ENCODE measurements around the gene SETDB1. TPM values are rescaled to one million over a fixed set of nuclear protein-coding genes. Genes with fewer than 3 reads are reported as not detected.

Gene SETDB1
- total RNA-seq, 1 donor from 2014 or later, result 35.0 TPM

DNA sequence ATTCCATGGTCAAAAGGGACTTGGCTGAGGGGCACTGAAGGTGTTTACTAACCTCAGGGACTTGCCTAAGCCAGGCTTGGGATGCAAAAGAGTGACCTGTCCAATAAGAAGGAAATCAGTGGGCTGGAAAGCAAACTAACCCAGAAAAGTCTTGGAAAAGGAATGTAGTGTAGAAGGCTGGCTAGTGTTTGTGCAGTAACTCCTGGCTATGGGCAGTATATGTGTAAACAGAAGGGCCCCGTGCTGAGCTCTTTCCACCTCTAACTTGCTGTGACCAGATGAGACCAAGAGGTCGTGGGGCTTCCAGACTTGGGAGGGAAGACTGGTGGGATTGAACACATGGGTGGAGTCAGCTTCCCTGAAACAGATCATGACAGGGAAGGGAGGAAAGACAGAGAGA, 76.4 kb downstream of the SETDB1 start:
- Mint-ChIP-seq H3K27ac (ENCODE audit: unreplicated experiment) (no peak overlapping the region), H3K9me3 (ENCODE audit: low read depth) (no peaks in the 10 kb centered on the region), H3K4me1 (ENCODE audit: low read depth) (peaks cover 41% of the 10 kb centered on the region), H3K36me3 (ENCODE audit: low read depth) (peaks cover 10% of the 10 kb centered on the region), H3K27me3 (ENCODE audit: low read depth) (no peaks in the 10 kb centered on the region), H3K4me3 (ENCODE audit: unreplicated experiment) (no peak overlapping the region)
- no peak for DNase-seq (ENCODE audit: low spot score)
- no peak for TF ChIP-seq CTCF (IDR thresholded peaks at IDR 0.05)

DNA sequence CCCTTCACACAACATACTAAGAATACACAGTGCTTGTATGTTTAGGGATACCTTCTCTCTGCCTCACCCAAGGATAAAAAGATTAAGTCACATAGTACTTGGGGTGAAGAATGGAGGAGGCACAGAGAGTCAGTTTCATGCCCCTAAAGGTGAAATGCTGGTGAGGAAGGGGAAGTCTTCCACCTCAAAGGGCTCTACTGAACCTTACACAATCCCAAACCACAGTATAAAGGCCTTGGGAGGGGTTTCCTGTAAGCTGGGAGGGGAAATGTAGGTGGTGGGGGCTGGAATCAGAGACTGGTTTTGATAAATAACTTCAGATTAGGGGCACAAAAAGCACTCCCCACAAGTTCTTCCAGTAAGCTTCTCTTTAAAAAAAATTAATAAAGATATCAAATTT, 77.0 kb downstream of the SETDB1 start:
- Mint-ChIP-seq H3K27me3 (ENCODE audit: low read depth) (no peaks in the 10 kb centered on the region), H3K9me3 (ENCODE audit: low read depth) (no peaks in the 10 kb centered on the region), H3K4me1 (ENCODE audit: low read depth) (peaks cover 46% of the 10 kb centered on the region), H3K4me3 (ENCODE audit: unreplicated experiment) (no peak overlapping the region), H3K36me3 (ENCODE audit: low read depth) (peaks cover 10% of the 10 kb centered on the region), H3K27ac (ENCODE audit: unreplicated experiment) (no peak overlapping the region)
- DNase-seq (ENCODE audit: low spot score), result no peak
- TF ChIP-seq CTCF (IDR thresholded peaks at IDR 0.05), result no peak

GRCh38 chr1:151005729-151006319, 79.7 kb downstream of the SETDB1 start:
- peaks cover 55% of the 10 kb centered on the region for H3K4me1 Mint-ChIP-seq (ENCODE audit: low read depth)
- no peak for DNase-seq (ENCODE audit: low spot score)

DNA sequence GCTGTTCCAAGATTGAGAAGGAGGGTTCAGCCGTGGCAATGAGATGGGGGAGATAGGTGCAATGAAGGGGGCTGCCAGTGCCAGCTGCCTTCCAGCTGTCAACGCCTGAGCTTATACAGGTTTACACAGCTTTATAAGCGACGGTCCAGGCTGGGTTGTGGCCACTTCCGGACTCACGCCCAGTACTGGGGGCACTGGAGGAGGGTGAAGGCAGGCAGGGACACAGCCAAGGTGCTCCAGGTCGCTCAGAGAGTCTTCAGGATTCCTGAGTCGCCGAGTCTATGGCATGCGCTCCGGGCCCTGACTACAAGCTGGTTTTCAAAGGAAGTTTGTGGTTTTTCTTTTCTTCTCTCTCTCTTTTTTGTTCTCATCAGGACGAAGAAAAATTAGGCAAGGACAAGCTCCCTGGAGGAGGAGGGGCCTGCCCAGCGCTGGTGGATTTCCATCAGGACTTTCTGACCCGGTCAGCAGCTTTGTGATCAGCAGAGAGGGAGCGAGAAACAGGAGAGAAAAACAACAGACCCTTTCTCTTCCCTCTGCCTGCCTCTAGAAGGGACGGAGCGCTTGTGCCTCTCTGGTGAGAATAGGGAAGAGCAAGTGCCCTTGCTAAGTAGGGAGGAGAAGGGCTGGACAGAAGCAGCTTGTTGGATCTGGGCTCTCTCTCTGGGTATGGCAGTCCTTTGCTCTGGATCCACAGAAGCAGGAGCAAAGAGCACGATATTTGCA, 80.3 kb downstream of the SETDB1 start, which contains the start of gene MINDY1:
Gene MINDY1 (minus strand): TSS at position 576 of the 726 bp plus-strand sequence. CDS start 4,285 bp downstream, outside the sequence.
- Mint-ChIP-seq H3K27me3 (ENCODE audit: low read depth) (no peaks in the 10 kb centered on the region), H3K9me3 (ENCODE audit: low read depth) (no peaks in the 10 kb centered on the region), H3K36me3 (ENCODE audit: low read depth) (peaks cover 8% of the 10 kb centered on the region), H3K4me1 (ENCODE audit: low read depth) (peaks cover 61% of the 10 kb centered on the region), H3K4me3 (ENCODE audit: unreplicated experiment) (peak within 1 kb of the TSS; percentile 96), H3K27ac (ENCODE audit: unreplicated experiment) (peak within 1 kb of the TSS; percentile 96)
- DNase-seq (ENCODE audit: low spot score), result no peak
- peak; percentile 74 for TF ChIP-seq CTCF (IDR thresholded peaks at IDR 0.05)

More at GRCh38 chr1:151005729-151006319, 79.7 kb downstream of the SETDB1 start:
- Mint-ChIP-seq H3K36me3 (ENCODE audit: low read depth) (peaks cover 10% of the 10 kb centered on the region), H3K9me3 (ENCODE audit: low read depth) (no peaks in the 10 kb centered on the region), H3K4me3 (ENCODE audit: unreplicated experiment) (peak overlapping the region; percentile 96), H3K27me3 (ENCODE audit: low read depth) (no peaks in the 10 kb centered on the region), H3K27ac (ENCODE audit: unreplicated experiment) (peak overlapping the region; percentile 96)
- no peak for TF ChIP-seq CTCF (IDR thresholded peaks at IDR 0.05)

DNA sequence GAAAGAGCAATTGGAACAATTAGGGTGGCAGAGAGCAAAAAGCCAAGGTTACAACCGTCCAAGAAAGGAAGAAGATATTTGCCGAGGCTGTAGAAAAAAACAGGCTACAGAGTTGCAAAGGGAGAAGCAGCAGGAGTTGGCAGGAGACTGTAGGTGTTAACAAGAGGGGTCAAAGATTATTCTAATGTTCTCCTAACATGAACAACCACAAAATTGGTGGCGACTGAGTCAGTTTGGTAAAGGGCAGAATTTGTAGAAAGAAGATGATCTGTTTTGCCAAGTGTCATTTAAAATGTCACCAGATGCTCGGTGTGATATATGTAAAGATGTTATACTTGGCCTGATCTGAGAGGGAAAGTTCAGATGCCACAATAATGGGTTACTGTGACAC, 81.7 kb downstream of the SETDB1 start:
- no peak for DNase-seq (ENCODE audit: low spot score)
- TF ChIP-seq CTCF (IDR thresholded peaks at IDR 0.05), result peak; percentile 10
- H3K36me3 Mint-ChIP-seq (ENCODE audit: low read depth), result no peaks in the 10 kb centered on the region
- no peaks in the 10 kb centered on the region for H3K9me3 Mint-ChIP-seq (ENCODE audit: low read depth)
- no peaks in the 10 kb centered on the region for H3K27me3 Mint-ChIP-seq (ENCODE audit: low read depth)
- peak overlapping the region; percentile 96 for H3K4me3 Mint-ChIP-seq (ENCODE audit: unreplicated experiment)
- peak overlapping the region; percentile 96 for H3K27ac Mint-ChIP-seq (ENCODE audit: unreplicated experiment)
- peaks cover 65% of the 10 kb centered on the region for H3K4me1 Mint-ChIP-seq (ENCODE audit: low read depth)

Data from chondrocyte (in vitro differentiated cells).